ENCODE data around the gene APOBEC3C. TPM values are rescaled to one million over a fixed set of nuclear protein-coding genes. Genes with fewer than 3 reads are reported as not detected.
A peak's percentile ranks its signal among the peaks of the same experiment; 100 is the strongest.
"Not testable (repeated sequence)": the region's sequence is repeated elsewhere in the genome, so short reads cannot be mapped to it uniquely, and the experiment has no call there.

Gene APOBEC3C
- total RNA-seq, 3 donors from 2014 or later (not counting 1 experiment from before 2014, with no cell fraction given) = 144 to 168 (median 155) TPM

DNA sequence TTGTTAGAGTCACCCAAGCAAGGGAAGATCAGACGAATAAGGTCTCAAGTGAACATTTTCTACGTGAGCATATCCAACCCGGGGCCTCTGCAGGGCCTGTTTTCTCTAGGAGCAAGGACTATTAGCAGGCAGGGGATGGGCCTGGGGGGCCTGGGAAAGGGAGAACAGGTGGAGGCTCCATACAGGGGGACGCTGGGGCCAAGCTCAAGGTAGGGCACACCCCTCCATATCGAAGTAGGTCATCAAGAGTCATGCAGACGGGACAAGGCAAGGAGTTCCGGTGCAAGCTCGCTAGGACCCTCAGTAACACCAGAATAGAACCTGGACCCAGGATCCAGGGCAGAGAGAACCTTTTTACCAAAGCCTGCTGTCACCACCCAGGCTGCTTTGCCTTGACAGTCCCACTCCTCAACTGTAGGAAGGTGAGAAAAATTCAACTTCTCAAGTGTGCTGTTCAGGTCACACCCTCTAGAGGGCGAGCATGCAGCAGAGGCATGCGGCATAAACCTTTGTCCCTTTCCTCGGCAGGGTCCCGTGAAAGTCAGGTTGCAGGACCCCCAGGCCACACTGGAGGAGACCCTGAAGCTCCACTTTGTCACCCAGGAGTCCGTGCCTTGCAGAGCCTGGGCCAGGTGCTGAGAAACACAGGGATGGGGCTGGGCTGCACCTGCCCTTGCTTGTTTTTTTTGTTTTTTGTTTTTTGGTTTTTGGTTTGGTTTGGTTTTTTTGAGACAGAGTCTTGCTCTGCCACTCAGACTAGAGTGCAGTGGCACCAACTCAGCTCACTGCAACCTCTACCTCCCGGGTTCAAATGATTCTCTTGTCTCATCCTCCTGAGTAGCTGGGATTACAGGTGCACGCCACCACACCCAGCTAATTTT, 40.5 kb upstream of the APOBEC3C start:
- Mint-ChIP-seq H3K27ac (no peak overlapping the region), H3K36me3 (no peaks in the 10 kb centered on the region), H3K4me3 (no peak overlapping the region), H3K9me3 (no peaks in the 10 kb centered on the region), H3K27me3 (ENCODE audit: low read depth in 2 of 2) (peaks cover 0 to 10% of the 10 kb centered on the region in 2 donors), H3K4me1 (no peaks in the 10 kb centered on the region)
- Histone ChIP-seq H3K36me3 (ENCODE audit: control insufficient read depth, insufficient read depth, low read length) (no peaks in the 10 kb centered on the region), H3K27me3 (ENCODE audit: control insufficient read depth, insufficient read depth, low read length) (no peaks in the 10 kb centered on the region), H3K27ac (ENCODE audit: low read length) (no peak overlapping the region), H3K9me3 (ENCODE audit: control insufficient read depth, insufficient read depth, low read length) (no peaks in the 10 kb centered on the region), H3K4me3 (ENCODE audit: low read length) (no peak overlapping the region), H3K4me1 (ENCODE audit: control insufficient read depth, insufficient read depth, low read length) (peaks cover 10% of the 10 kb centered on the region)
- TF ChIP-seq, protein P1, sequence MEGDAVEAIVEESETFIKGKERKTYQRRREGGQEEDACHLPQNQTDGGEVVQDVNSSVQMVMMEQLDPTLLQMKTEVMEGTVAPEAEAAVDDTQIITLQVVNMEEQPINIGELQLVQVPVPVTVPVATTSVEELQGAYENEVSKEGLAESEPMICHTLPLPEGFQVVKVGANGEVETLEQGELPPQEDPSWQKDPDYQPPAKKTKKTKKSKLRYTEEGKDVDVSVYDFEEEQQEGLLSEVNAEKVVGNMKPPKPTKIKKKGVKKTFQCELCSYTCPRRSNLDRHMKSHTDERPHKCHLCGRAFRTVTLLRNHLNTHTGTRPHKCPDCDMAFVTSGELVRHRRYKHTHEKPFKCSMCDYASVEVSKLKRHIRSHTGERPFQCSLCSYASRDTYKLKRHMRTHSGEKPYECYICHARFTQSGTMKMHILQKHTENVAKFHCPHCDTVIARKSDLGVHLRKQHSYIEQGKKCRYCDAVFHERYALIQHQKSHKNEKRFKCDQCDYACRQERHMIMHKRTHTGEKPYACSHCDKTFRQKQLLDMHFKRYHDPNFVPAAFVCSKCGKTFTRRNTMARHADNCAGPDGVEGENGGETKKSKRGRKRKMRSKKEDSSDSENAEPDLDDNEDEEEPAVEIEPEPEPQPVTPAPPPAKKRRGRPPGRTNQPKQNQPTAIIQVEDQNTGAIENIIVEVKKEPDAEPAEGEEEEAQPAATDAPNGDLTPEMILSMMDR (IDR thresholded peaks at IDR 0.05) = peak; percentile 87
- ATAC-seq (peak in 2 of 3 donors; percentile 89 to 98), DNase-seq (peak; percentile 44 to 80)
- intact Hi-C loops (cut with micrococcal nuclease) = no loop called here
- 48% methylated on average over 15 of the region's 15 CpGs for WGBS (ENCODE audit: insufficient coverage)

DNA sequence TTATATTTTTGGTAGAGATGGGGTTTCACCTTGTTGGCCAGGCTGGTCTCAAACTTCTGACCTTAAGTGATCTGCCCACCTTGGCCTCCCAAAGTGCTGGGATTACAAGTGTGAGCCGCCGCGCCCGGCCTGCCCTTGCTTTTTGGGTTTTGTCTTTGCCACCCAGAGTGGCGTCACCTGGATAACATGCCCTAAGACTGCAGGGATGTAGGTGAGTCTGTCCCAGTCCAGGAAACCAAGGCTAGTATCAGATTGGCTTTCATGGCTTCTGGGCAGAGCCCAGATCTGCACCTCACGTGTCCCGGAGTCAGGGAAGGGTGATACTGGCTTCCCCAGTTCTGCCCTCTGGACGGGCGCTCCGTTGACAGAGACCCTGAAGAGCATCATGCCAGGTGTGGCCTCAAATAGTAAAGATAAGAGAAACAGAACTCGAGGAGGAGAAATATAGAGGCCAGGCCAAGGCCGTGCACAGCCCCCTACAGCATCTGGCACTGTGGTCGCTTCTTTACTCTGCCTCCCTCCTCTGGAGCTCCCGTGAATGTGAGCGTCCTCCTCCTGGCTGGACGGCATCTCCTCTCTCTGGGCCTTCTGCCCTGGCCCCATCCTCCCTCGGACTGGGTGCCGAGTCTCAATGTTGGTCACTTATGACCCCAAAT, 39.8 kb upstream of the APOBEC3C start:
- H3K36me3 ChIP-seq (ENCODE audit: control insufficient read depth, insufficient read depth, low read length) = no peaks in the 10 kb centered on the region
- intact Hi-C loops (cut with micrococcal nuclease) = no loop called here
- Mint-ChIP-seq H3K4me1 (no peaks in the 10 kb centered on the region), H3K27ac (no peak overlapping the region), H3K4me3 (no peak overlapping the region), H3K27me3 (ENCODE audit: low read depth in 2 of 2) (peaks cover 0 to 10% of the 10 kb centered on the region in 2 donors), H3K36me3 (no peaks in the 10 kb centered on the region), H3K9me3 (no peaks in the 10 kb centered on the region)
- no peaks in the 10 kb centered on the region for H3K9me3 ChIP-seq (ENCODE audit: control insufficient read depth, insufficient read depth, low read length)
- H3K4me3 ChIP-seq (ENCODE audit: low read length) = no peak overlapping the region
- 93% methylated on average over 18 of the region's 18 CpGs for WGBS (ENCODE audit: insufficient coverage)
- H3K27ac ChIP-seq (ENCODE audit: low read length) = no peak overlapping the region
- no peak for ATAC-seq
- peaks cover 6% of the 10 kb centered on the region for H3K4me1 ChIP-seq (ENCODE audit: control insufficient read depth, insufficient read depth, low read length)
- no peaks in the 10 kb centered on the region for H3K27me3 ChIP-seq (ENCODE audit: control insufficient read depth, insufficient read depth, low read length)
- TF ChIP-seq, protein P1 (IDR thresholded peaks at IDR 0.05) = no peak
- DNase-seq = no peak

DNA sequence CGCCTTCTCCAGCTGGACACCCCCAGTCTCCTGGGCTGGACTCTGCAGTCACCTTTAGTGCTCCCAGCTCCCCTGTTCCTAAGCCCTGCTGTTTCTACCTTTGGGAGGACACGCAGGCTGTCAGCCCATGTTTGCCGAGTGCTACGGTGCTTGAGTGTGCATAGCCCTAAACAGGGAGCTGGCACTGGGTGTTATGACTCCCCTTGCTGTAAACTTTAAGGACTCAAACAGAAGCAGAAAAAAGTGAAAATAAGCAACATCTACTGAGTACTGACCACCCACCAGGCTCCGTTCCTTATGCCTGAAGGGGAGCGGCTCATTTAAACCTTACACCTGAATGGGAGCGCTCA, 39.3 kb upstream of the APOBEC3C start:
- no peak overlapping the region for H3K27ac Mint-ChIP-seq
- intact Hi-C loops (cut with micrococcal nuclease) = no loop called here

DNA sequence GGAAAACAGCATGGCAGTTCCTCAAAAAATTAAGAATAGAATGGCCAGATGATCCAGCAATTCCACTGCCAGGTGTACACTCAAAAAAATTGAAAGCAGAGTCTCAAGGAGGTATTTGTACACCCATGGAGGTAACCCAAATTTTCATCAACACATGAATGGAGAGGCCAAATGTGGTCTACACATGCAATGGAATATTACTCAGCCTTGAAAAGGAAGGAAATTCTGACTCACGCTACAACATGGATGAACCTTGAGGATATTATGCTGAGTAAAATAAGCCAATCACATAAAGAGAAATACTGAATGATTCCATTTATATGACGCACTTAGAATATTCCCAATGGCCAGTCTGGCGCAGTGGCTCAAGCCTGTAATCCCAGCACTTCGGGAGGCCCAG, 36.8 kb upstream of the APOBEC3C start:
- H3K9me3 Mint-ChIP-seq; H3K9me3 ChIP-seq (ENCODE audit: control insufficient read depth, insufficient read depth, low read length); H3K36me3 ChIP-seq (ENCODE audit: control insufficient read depth, insufficient read depth, low read length); H3K27ac ChIP-seq (ENCODE audit: low read length); H3K4me3 Mint-ChIP-seq; ATAC-seq; H3K27ac Mint-ChIP-seq; intact Hi-C loops (cut with micrococcal nuclease); H3K4me3 ChIP-seq (ENCODE audit: low read length); H3K36me3 Mint-ChIP-seq; DNase-seq; H3K27me3 ChIP-seq (ENCODE audit: control insufficient read depth, insufficient read depth, low read length); H3K27me3 Mint-ChIP-seq (ENCODE audit: low read depth in 2 of 2): not testable (repeated sequence)
- WGBS (ENCODE audit: insufficient coverage) = 98% methylated on average over 4 of the region's 4 CpGs
- H3K4me1 Mint-ChIP-seq = peaks cover 0 to 11% of the 10 kb centered on the region in 2 donors
- H3K4me1 ChIP-seq (ENCODE audit: control insufficient read depth, insufficient read depth, low read length) = peaks cover 19% of the 10 kb centered on the region

More for the DNA sequence above, 39.3 kb upstream of the APOBEC3C start:
- H3K9me3 Mint-ChIP-seq = no peaks in the 10 kb centered on the region
- no peak overlapping the region for H3K4me3 Mint-ChIP-seq
- H3K27me3 Mint-ChIP-seq (ENCODE audit: low read depth in 2 of 2) = peaks cover 0 to 10% of the 10 kb centered on the region in 2 donors
- TF ChIP-seq, protein P1 (IDR thresholded peaks at IDR 0.05) = no peak
- Histone ChIP-seq H3K27ac (ENCODE audit: low read length) (no peak overlapping the region), H3K4me1 (ENCODE audit: control insufficient read depth, insufficient read depth, low read length) (peaks cover 6% of the 10 kb centered on the region), H3K27me3 (ENCODE audit: control insufficient read depth, insufficient read depth, low read length) (no peaks in the 10 kb centered on the region), H3K9me3 (ENCODE audit: control insufficient read depth, insufficient read depth, low read length) (no peaks in the 10 kb centered on the region), H3K4me3 (ENCODE audit: low read length) (no peak overlapping the region), H3K36me3 (ENCODE audit: control insufficient read depth, insufficient read depth, low read length) (no peaks in the 10 kb centered on the region)
- no peak for DNase-seq
- 88% methylated on average over 7 of the region's 7 CpGs for WGBS (ENCODE audit: insufficient coverage)
- no peaks in the 10 kb centered on the region for H3K4me1 Mint-ChIP-seq
- no peak for ATAC-seq
- no peaks in the 10 kb centered on the region for H3K36me3 Mint-ChIP-seq

DNA sequence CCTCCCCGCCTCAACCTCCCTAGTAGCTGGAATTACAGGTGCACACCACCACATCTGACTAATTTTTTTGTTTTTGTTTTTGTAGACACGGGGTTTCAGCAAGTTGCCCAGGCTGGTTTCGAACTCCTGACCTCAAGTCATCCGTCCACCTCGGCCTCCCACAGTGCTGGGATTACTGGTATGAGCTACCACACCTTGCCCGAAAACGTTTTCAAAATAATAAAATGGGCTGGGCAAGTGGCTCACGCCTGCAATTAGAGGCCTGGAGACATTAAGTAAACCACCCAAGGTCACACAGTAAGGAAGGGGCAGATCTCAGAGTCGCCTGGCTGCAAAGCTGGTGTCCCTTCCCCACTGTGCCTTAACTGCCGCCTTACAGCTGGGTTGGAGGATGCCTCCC, 33.5 kb upstream of the APOBEC3C start:
- WGBS (ENCODE audit: insufficient coverage) = 90% methylated on average over 10 of the region's 10 CpGs
- H3K27me3 ChIP-seq (ENCODE audit: control insufficient read depth, insufficient read depth, low read length); H3K27ac Mint-ChIP-seq: not testable (repeated sequence)

More for the DNA sequence above, 33.5 kb upstream of the APOBEC3C start:
- DNase-seq; H3K4me3 ChIP-seq (ENCODE audit: low read length); ATAC-seq; H3K27me3 Mint-ChIP-seq (ENCODE audit: low read depth in 2 of 2); H3K9me3 Mint-ChIP-seq; H3K27ac ChIP-seq (ENCODE audit: low read length); H3K36me3 ChIP-seq (ENCODE audit: control insufficient read depth, insufficient read depth, low read length); H3K4me3 Mint-ChIP-seq; H3K9me3 ChIP-seq (ENCODE audit: control insufficient read depth, insufficient read depth, low read length); H3K36me3 Mint-ChIP-seq; intact Hi-C loops (cut with micrococcal nuclease): not testable (repeated sequence)
- peaks cover 0 to 17% of the 10 kb centered on the region in 2 donors for H3K4me1 Mint-ChIP-seq
- peaks cover 25% of the 10 kb centered on the region for H3K4me1 ChIP-seq (ENCODE audit: control insufficient read depth, insufficient read depth, low read length)

All from natural killer cell (primary cell).